Neural cell (in vitro differentiated cells): ENCODE results near the gene PRKAR1B.

Experiments
- CTCF ChIP-seq: fragments of 450-650 bp; IDR thresholded peaks from 2 replicates; pipeline ENCODE4 v1.5.1; 2014; ENCODE audit warnings: antibody characterized with exemption, mild to moderate bottlenecking, moderate library complexity; ENCODE audit not compliant: poor library complexity, severe bottlenecking
- EP300 ChIP-seq: fragments of 450-650 bp; conservative IDR thresholded peaks from 2 replicates; pipeline ENCODE4 v1.6.1; 2014; ENCODE audit warnings: antibody characterized with exemption, mild to moderate bottlenecking, moderate library complexity; ENCODE audit not compliant: poor library complexity, severe bottlenecking
- POLR2AphosphoS5 ChIP-seq: IDR thresholded peaks from 2 replicates; pipeline ENCODE4 v1.6.1; 2012
- REST ChIP-seq: IDR thresholded peaks from 2 replicates; pipeline ENCODE4 v1.6.1; 2012; ENCODE audit warnings: borderline replicate concordance

GRCh38 chr7:559396-559705 is 167.7 kb downstream of the PRKAR1B start:
- TF ChIP-seq CTCF (no peak), REST (no peak), EP300 (no peak), POLR2AphosphoS5 (no peak)
